ENCODE data around the gene MOB1B.

MOB1B gene

DNA sequence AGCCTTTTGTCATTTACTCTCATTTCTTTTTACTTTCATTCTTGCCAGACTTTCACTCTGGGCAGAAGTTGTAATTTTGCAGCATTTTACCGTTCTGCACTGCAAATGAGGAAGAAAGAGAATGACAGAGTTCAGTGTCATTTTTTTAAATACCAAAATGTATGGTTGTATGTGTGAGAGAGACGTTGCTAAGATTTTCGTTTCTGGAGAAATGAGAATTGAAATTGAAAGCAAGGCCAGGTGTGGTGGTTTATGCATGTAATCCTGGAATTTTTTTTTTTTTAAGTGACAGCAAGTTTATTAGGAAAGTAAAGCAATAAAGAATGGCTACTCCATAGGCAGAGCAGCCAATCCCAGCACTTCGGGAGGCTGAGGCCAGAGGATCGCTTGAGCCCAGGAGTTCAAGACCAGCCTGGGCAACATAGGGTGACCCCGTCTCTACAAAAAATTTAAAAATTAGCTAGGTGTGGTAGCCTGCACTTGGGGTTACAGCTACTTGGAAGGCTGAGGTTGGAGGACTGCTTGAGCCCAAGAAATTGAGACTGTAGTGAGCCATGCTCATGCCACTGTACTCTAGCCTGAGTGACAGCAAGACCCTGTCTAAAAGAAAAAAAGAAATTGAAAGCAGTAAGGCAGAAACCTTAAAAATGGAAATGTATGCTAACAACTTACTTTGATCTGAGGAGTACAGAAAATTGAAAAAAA, 104.2 kb downstream of the MOB1B start:
- H3K9me3 ChIP-seq (ENCODE audit: insufficient read depth, low read length, severe bottlenecking) = no peaks in the 10 kb centered on the region
- no peak overlapping the region for H3K9ac ChIP-seq (ENCODE audit: low read depth, low read length)
- H2AFZ ChIP-seq (ENCODE audit: low read depth, low read length) = no peak overlapping the region
- DNase-seq (no peak), ATAC-seq (ENCODE audit: insufficient read depth, low read depth) (no peak)
- H3K27me3 ChIP-seq (ENCODE audit: insufficient read depth, low read length, poor library complexity) = no peaks in the 10 kb centered on the region
- H3K4me2 ChIP-seq (ENCODE audit: insufficient read depth, low read length) = 0 out of 2 replicates have a peak overlapping the region, but pooled peaks have one; percentile 16
- H3K79me2 ChIP-seq (ENCODE audit: insufficient read depth, low read length) = peaks cover 99% of the 10 kb centered on the region
- peaks cover 86% of the 10 kb centered on the region for H4K20me1 ChIP-seq (ENCODE audit: insufficient read depth, low read length)
- H3K4me1 ChIP-seq (ENCODE audit: insufficient read depth, low read length) = peaks cover 63% of the 10 kb centered on the region
- no peak overlapping the region for H3K4me3 ChIP-seq (ENCODE audit: low read depth in 1 of 2, low read length in 2 of 2)
- peak overlapping the region; percentile 33 for H3K27ac ChIP-seq (ENCODE audit: low read length)
- TF ChIP-seq EZH2 (IDR thresholded peaks at IDR 0.05; ENCODE audit: borderline replicate concordance, low read depth, low read length, severe bottlenecking) = no peak
- TF ChIP-seq CTCF (IDR thresholded peaks at IDR 0.05; ENCODE audit: borderline replicate concordance, extremely low read depth, low read length, poor library complexity, severe bottlenecking) = no peak
- peaks cover 87% of the 10 kb centered on the region for H3K36me3 ChIP-seq (ENCODE audit: insufficient read depth, low read length)

DNA sequence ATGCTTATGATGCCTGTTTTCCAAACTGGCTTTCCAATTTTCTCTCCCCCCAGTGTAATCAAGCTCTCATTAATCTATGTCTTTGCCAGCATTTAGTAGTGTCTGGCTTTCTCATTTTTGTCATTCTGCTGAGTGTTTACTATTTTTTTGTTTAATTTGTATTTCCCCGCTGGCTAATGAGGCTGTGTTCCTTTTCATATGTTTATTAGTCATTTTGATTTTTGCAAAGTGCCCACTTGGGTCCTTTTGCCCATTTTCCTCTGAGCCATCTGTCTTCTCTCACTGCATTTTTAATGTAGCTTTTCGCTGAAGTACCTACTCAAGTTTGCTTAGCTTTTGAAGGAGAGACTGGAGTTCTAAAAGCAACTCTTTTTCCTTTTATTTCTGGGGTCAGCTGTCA, 106.0 kb downstream of the MOB1B start:
- Histone ChIP-seq H3K27me3 (ENCODE audit: insufficient read depth, low read length, poor library complexity) (no peaks in the 10 kb centered on the region), H3K79me2 (ENCODE audit: insufficient read depth, low read length) (peaks cover 96% of the 10 kb centered on the region), H3K27ac (ENCODE audit: low read length) (no peak overlapping the region; the same call in 1 of the 2 replicates), H3K36me3 (ENCODE audit: insufficient read depth, low read length) (peaks cover 87% of the 10 kb centered on the region), H4K20me1 (ENCODE audit: insufficient read depth, low read length) (peaks cover 76% of the 10 kb centered on the region), H3K9ac (ENCODE audit: low read depth, low read length) (no peak overlapping the region), H3K4me3 (ENCODE audit: low read depth in 1 of 2, low read length in 2 of 2) (no peak overlapping the region), H3K9me3 (ENCODE audit: insufficient read depth, low read length, severe bottlenecking) (no peaks in the 10 kb centered on the region), H3K4me1 (ENCODE audit: insufficient read depth, low read length) (peaks cover 45% of the 10 kb centered on the region), H3K4me2 (ENCODE audit: insufficient read depth, low read length) (peak overlapping the region; percentile 23), H2AFZ (ENCODE audit: low read depth, low read length) (no peak overlapping the region)
- ATAC-seq (ENCODE audit: insufficient read depth, low read depth) = no peak
- TF ChIP-seq EZH2 (IDR thresholded peaks at IDR 0.05; ENCODE audit: borderline replicate concordance, low read depth, low read length, severe bottlenecking) (no peak), CTCF (IDR thresholded peaks at IDR 0.05; ENCODE audit: borderline replicate concordance, extremely low read depth, low read length, poor library complexity, severe bottlenecking) (no peak)
- DNase-seq = no peak

DNA sequence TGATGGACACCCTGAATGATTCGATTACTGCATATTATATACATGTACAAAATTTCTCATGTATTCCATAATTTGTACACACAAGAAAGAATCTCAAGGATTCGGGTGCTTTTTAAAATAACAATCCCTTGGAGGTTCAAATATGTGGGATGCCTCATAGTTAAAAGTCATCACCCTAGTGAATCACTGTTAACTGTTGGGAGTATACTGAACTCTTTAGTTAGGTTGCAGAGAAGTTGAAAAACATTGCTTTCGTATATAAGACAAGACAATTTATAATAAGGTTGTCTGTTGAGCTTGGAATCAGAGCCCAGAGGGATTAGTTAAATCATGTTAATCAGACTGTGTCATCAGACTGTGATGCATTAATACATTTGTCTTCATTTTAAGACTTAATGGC, 106.9 kb downstream of the MOB1B start:
- Histone ChIP-seq H3K4me1 (ENCODE audit: insufficient read depth, low read length) (peaks cover 36% of the 10 kb centered on the region), H3K27ac (ENCODE audit: low read length) (peak overlapping the region; percentile 20; the same call in 1 of the 2 replicates), H3K27me3 (ENCODE audit: insufficient read depth, low read length, poor library complexity) (no peaks in the 10 kb centered on the region), H4K20me1 (ENCODE audit: insufficient read depth, low read length) (peaks cover 67% of the 10 kb centered on the region), H2AFZ (ENCODE audit: low read depth, low read length) (no peak overlapping the region), H3K79me2 (ENCODE audit: insufficient read depth, low read length) (peaks cover 95% of the 10 kb centered on the region), H3K9me3 (ENCODE audit: insufficient read depth, low read length, severe bottlenecking) (no peaks in the 10 kb centered on the region), H3K9ac (ENCODE audit: low read depth, low read length) (no peak overlapping the region), H3K4me2 (ENCODE audit: insufficient read depth, low read length) (no peak overlapping the region), H3K4me3 (ENCODE audit: low read depth in 1 of 2, low read length in 2 of 2) (no peak overlapping the region), H3K36me3 (ENCODE audit: insufficient read depth, low read length) (peaks cover 78% of the 10 kb centered on the region)
- TF ChIP-seq CTCF (IDR thresholded peaks at IDR 0.05; ENCODE audit: borderline replicate concordance, extremely low read depth, low read length, poor library complexity, severe bottlenecking) = no peak
- TF ChIP-seq EZH2 (IDR thresholded peaks at IDR 0.05; ENCODE audit: borderline replicate concordance, low read depth, low read length, severe bottlenecking) = no peak
- ATAC-seq (ENCODE audit: insufficient read depth, low read depth) (no peak), DNase-seq (no peak)
